HepG2 (cell line): ENCODE measurements around the gene TBX10. TPM values are rescaled to one million over a fixed set of nuclear protein-coding genes. Genes with fewer than 3 reads are reported as not detected.
A peak's percentile ranks its signal among the peaks of the same experiment; 100 is the strongest.

Experiments used
- ADNP ChIP-seq: sonication (generic); formaldehyde crosslinking; IDR thresholded peaks from 2 replicates; pipeline ENCODE4 v1.4.0; 2020; ENCODE audit warnings: missing genetic modification reagents
- AGO2 ChIP-seq: fragments of 200-400 bp; formaldehyde crosslinking; optimal IDR thresholded peaks from 2 replicates; pipeline ENCODE3; 2017; ENCODE audit warnings: mild to moderate bottlenecking, low read depth, low read length, moderate library complexity
- ATM ChIP-seq: fragments of 450-650 bp; IDR thresholded peaks from 2 replicates; pipeline ENCODE4 v1.7.1; 2017; ENCODE audit warnings: mild to moderate bottlenecking, borderline replicate concordance
- BORCS8-MEF2B ChIP-seq: sonication (generic); formaldehyde crosslinking; IDR thresholded peaks from 2 replicates; pipeline ENCODE4 v1.8.0; 2022; ENCODE audit warnings: mild to moderate bottlenecking, missing genetic modification reagents
- CCAR2 ChIP-seq: fragments of 200-400 bp; formaldehyde crosslinking; optimal IDR thresholded peaks from 2 replicates; pipeline ENCODE3; 2018; ENCODE audit warnings: low read depth, mild to moderate bottlenecking, low read length, moderate library complexity
- CHCHD3 ChIP-seq: sonication (generic); formaldehyde crosslinking; IDR thresholded peaks from 2 replicates; pipeline ENCODE4 v1.8.0; 2022; ENCODE audit warnings: mild to moderate bottlenecking, missing genetic modification reagents, moderate library complexity
- DNMT1 ChIP-seq: sonication (generic); formaldehyde crosslinking; IDR thresholded peaks from 2 replicates; pipeline ENCODE4 v1.5.1; 2020; ENCODE audit warnings: mild to moderate bottlenecking, missing genetic modification reagents
- GPN1 ChIP-seq: sonication (generic); formaldehyde crosslinking; IDR thresholded peaks from 2 replicates; pipeline ENCODE4 v1.5.1; 2020; ENCODE audit warnings: missing genetic modification reagents, borderline replicate concordance
- HCFC1 ChIP-seq: fragments of 150-350 bp; IDR thresholded peaks from 2 replicates; pipeline ENCODE4 v1.6.1; 2014; ENCODE audit warnings: low read depth, low read length
- IRF2 ChIP-seq: IDR thresholded peaks from 2 replicates; pipeline ENCODE4 v1.6.1; 2018; ENCODE audit warnings: missing genetic modification reagents, missing compliant biosample characterization
- KDM3A ChIP-seq: IDR thresholded peaks from 2 replicates; pipeline ENCODE4 v1.6.1; 2018; ENCODE audit warnings: low read depth, missing compliant biosample characterization
- KLF13 ChIP-seq: sonication (generic); formaldehyde crosslinking; IDR thresholded peaks from 2 replicates; pipeline ENCODE4 v1.4.0; 2020; ENCODE audit warnings: mild to moderate bottlenecking, missing genetic modification reagents
- NBN ChIP-seq: fragments of 450-650 bp; conservative IDR thresholded peaks from 2 replicates; pipeline ENCODE4 v1.6.1; 2017
- PAF1 ChIP-seq: IDR thresholded peaks from 2 replicates; pipeline ENCODE4 v1.6.1; 2016; ENCODE audit warnings: missing genetic modification reagents, missing compliant biosample characterization
- RXRA ChIP-seq: sonication (generic); formaldehyde crosslinking; IDR thresholded peaks from 2 replicates; pipeline ENCODE4 v1.5.1; 2020; ENCODE audit warnings: missing genetic modification reagents
- SKI ChIP-seq: fragments of 450-650 bp; IDR thresholded peaks from one replicate; pipeline ENCODE4 v1.6.1; 2018; ENCODE audit warnings: mild to moderate bottlenecking; ENCODE audit not compliant: partially characterized antibody
- TBX2 ChIP-seq: sonication (generic); formaldehyde crosslinking; IDR thresholded peaks from 2 replicates; pipeline ENCODE4 v1.5.0; 2020; ENCODE audit warnings: missing genetic modification reagents, mild to moderate bottlenecking, borderline replicate concordance
- ZKSCAN5 ChIP-seq: sonication (generic); formaldehyde crosslinking; IDR thresholded peaks from 2 replicates; pipeline ENCODE4 v1.5.1; 2020; ENCODE audit warnings: mild to moderate bottlenecking, missing genetic modification reagents
- ZNF282 ChIP-seq: fragments of 450-650 bp; IDR thresholded peaks from 2 replicates; pipeline ENCODE4 v1.6.1; 2018; ENCODE audit not compliant: partially characterized antibody
- ZNF335 ChIP-seq: sonication (generic); formaldehyde crosslinking; IDR thresholded peaks from 2 replicates; pipeline ENCODE4 v1.4.0; 2020; ENCODE audit warnings: missing genetic modification reagents
- polyA plus RNA-seq, 8 experiments: library from polyadenylated mRNA; depleted of rRNA in 3 of 8; stranded (reverse) in 7 of 8; unstranded in 1 of 8; fragments of >200 nt; fragmentation: Illumina TruSeq in 4 of 8; extraction: Trizol in 4 of 8; gene quantifications; 2 replicates each; pipeline versions ENCODE4 v1.2.1 to v1.2.3, GENCODE V29; 2011 to 2016; ENCODE audit warnings: low read depth in 4 of 8, missing spikeins in 1 of 8, mixed read lengths in 1 of 8; ENCODE audit not compliant: insufficient read depth in 1 of 8
- total RNA-seq, 5 experiments: library from RNA; depleted of rRNA; stranded (reverse); fragments of >200 nt; fragmentation: Illumina TruSeq; extraction: Trizol; gene quantifications; 2 replicates each; pipeline ENCODE4 v1.2.3, GENCODE V29; 2016; ENCODE audit warnings: low read depth in 1 of 5
- TF ChIP-seq, protein P1 (sequence below): sonication (generic); formaldehyde crosslinking; IDR thresholded peaks from 2 replicates; pipeline ENCODE4 v1.4.0; 2020; ENCODE audit warnings: missing genetic modification reagents, mild to moderate bottlenecking, borderline replicate concordance
- TF ChIP-seq, protein P2 (sequence below): sonication (generic); formaldehyde crosslinking; IDR thresholded peaks from 2 replicates; pipeline ENCODE4 v1.5.1; 2020; ENCODE audit warnings: mild to moderate bottlenecking, missing genetic modification reagents, borderline replicate concordance
- TF ChIP-seq, protein P3 (sequence below): sonication (generic); formaldehyde crosslinking; conservative IDR thresholded peaks from 2 replicates; pipeline ENCODE4 v1.4.0; 2020; ENCODE audit warnings: missing genetic modification reagents

The TBX10 gene
- total and polyA plus RNA-seq, 2 of the 13 experiments (the other 11 are each of a cell fraction or from before 2014, with no cell fraction given), result 0.27 to 1.7 TPM

DNA sequence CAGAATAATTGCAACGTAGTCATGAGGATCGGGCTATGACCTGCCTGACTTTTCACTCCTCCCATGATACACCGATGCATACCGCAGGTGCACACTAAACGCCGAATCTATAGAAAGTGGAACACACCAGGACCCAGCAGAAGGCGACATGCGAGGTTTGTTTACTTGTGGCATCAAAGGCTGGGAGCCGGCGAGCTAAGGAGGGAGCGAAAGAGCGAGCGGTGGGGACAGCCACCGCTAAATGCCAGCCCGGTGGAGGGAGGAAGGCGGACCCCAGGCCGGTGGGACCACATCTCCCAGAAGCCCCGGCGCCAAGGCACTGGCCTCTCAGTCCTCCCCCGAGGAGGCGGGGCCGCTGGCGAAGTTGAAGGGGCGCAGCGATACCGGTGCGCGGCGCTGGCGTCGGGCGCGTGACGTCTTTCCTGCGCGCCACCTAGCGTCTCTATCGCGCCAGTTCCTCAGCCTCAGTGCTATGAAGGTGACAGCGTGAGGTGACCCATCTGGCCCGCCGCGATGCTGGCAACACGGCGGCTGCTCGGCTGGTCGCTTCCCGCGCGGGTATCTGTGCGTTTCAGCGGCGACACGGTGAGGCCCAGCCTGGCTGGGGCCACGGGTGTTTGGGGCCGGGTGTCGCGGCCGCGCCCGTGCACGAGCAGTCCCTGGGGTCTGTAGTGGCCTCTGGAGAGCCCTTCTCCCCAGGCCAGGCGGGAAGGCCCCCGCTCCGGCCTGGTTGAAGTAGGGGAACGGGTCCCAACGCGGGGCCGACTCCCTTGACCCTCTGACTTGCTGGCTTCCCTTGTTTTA is 32.9 kb downstream of the TBX10 start, which contains the start of gene NDUFV1 (continued):
- TF ChIP-seq, protein P1, sequence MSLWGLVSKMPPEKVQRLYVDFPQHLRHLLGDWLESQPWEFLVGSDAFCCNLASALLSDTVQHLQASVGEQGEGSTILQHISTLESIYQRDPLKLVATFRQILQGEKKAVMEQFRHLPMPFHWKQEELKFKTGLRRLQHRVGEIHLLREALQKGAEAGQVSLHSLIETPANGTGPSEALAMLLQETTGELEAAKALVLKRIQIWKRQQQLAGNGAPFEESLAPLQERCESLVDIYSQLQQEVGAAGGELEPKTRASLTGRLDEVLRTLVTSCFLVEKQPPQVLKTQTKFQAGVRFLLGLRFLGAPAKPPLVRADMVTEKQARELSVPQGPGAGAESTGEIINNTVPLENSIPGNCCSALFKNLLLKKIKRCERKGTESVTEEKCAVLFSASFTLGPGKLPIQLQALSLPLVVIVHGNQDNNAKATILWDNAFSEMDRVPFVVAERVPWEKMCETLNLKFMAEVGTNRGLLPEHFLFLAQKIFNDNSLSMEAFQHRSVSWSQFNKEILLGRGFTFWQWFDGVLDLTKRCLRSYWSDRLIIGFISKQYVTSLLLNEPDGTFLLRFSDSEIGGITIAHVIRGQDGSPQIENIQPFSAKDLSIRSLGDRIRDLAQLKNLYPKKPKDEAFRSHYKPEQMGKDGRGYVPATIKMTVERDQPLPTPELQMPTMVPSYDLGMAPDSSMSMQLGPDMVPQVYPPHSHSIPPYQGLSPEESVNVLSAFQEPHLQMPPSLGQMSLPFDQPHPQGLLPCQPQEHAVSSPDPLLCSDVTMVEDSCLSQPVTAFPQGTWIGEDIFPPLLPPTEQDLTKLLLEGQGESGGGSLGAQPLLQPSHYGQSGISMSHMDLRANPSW, result no peak
- TF ChIP-seq HCFC1 (peak; percentile 83), PAF1 (CRISPR knock-in tag) (no peak), BORCS8-MEF2B (0 out of 2 replicates have a peak, but pooled peaks have one; percentile 68), ATM (no peak), TBX2 (CRISPR knock-in tag) (peak; percentile 89), RXRA (CRISPR knock-in tag) (peak; percentile 61), CCAR2 (no peak), ADNP (no peak), KDM3A (no peak; the same call in 1 of the 2 replicates), SKI (peak; percentile 32), CHCHD3 (CRISPR knock-in tag) (no peak), ZNF282 (no peak), DNMT1 (CRISPR knock-in tag) (no peak), KLF13 (CRISPR knock-in tag) (no peak), NBN (no peak), ZKSCAN5 (CRISPR knock-in tag) (no peak), GPN1 (CRISPR knock-in tag) (no peak), AGO2 (peak; percentile 53), ZNF335 (peak; percentile 90; the same call in 1 of the 2 replicates), IRF2 (peak; percentile 98)
- TF ChIP-seq, protein P2, sequence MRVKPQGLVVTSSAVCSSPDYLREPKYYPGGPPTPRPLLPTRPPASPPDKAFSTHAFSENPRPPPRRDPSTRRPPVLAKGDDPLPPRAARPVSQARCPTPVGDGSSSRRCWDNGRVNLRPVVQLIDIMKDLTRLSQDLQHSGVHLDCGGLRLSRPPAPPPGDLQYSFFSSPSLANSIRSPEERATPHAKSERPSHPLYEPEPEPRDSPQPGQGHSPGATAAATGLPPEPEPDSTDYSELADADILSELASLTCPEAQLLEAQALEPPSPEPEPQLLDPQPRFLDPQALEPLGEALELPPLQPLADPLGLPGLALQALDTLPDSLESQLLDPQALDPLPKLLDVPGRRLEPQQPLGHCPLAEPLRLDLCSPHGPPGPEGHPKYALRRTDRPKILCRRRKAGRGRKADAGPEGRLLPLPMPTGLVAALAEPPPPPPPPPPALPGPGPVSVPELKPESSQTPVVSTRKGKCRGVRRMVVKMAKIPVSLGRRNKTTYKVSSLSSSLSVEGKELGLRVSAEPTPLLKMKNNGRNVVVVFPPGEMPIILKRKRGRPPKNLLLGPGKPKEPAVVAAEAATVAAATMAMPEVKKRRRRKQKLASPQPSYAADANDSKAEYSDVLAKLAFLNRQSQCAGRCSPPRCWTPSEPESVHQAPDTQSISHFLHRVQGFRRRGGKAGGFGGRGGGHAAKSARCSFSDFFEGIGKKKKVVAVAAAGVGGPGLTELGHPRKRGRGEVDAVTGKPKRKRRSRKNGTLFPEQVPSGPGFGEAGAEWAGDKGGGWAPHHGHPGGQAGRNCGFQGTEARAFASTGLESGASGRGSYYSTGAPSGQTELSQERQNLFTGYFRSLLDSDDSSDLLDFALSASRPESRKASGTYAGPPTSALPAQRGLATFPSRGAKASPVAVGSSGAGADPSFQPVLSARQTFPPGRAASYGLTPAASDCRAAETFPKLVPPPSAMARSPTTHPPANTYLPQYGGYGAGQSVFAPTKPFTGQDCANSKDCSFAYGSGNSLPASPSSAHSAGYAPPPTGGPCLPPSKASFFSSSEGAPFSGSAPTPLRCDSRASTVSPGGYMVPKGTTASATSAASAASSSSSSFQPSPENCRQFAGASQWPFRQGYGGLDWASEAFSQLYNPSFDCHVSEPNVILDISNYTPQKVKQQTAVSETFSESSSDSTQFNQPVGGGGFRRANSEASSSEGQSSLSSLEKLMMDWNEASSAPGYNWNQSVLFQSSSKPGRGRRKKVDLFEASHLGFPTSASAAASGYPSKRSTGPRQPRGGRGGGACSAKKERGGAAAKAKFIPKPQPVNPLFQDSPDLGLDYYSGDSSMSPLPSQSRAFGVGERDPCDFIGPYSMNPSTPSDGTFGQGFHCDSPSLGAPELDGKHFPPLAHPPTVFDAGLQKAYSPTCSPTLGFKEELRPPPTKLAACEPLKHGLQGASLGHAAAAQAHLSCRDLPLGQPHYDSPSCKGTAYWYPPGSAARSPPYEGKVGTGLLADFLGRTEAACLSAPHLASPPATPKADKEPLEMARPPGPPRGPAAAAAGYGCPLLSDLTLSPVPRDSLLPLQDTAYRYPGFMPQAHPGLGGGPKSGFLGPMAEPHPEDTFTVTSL, result no peak
- TF ChIP-seq, protein P3, sequence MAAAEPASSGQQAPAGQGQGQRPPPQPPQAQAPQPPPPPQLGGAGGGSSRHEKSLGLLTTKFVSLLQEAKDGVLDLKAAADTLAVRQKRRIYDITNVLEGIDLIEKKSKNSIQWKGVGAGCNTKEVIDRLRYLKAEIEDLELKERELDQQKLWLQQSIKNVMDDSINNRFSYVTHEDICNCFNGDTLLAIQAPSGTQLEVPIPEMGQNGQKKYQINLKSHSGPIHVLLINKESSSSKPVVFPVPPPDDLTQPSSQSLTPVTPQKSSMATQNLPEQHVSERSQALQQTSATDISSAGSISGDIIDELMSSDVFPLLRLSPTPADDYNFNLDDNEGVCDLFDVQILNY, result 0 out of 2 replicates have a peak, but pooled peaks have one; percentile 16
